Stimulated activated CD8-positive, alpha-beta memory T cell treated with anti-CD3 and anti-CD28 coated beads, Interleukin-15, amount 100 ng/mL, for 48 hours (primary cell): ENCODE measurements around the gene PLA2G6.

ENCODE experiments used
- DNase-seq, 2 donors: peaks; one replicate each; pipeline ENCODE4 v3.0.0-alpha.2; 2020; ENCODE audit warnings: low read depth in 2 of 2

Gene PLA2G6

DNA sequence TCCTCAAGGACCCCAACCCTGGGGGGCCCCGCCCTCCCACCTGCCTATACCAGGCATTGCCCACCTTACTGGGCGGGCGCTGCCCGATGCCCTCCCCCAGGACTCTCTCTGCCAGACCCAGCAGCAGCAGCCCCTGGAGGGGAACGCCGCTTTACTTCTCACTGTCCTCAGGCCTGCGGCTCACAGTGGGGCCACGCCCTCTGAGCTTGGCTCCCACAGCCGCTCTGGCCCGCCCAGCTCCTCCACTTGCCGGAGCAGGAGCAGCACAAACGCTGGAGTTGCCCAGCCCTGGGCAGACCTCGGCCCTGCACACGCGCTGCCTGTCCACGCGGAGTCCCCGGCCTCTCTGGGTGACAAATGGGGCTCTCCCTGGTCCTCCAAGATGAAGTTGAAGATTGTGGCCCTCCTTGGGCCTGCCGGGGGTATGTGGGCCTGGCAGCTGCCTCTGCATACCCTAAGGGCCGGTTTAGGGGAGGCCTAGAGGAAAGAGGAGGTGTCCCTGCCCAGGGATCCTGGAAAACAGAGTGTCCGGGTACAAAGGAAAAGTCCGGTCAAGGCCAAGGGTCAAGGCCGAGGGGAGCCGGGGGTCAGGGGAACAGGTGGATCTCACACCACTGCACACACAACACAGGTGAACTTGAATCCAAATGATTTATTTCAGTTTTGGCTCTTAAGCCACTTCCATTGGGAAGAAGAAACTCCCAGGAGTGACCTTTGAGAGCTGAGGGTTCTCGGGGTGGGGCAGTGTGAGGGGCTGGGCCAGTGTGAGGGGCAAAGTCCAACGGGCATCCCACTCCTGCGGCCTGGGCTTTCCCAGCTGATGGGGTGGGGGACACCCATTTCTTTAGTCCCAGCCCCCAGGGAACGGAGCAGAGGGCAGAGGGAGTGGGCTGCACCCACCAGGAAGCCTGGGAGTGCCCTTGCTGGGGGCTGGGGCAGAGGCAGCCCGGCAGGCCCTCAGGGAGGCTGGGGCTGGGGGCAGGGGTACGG lies 70.5 kb downstream of the PLA2G6 start:
- DNase-seq: no peak

DNA sequence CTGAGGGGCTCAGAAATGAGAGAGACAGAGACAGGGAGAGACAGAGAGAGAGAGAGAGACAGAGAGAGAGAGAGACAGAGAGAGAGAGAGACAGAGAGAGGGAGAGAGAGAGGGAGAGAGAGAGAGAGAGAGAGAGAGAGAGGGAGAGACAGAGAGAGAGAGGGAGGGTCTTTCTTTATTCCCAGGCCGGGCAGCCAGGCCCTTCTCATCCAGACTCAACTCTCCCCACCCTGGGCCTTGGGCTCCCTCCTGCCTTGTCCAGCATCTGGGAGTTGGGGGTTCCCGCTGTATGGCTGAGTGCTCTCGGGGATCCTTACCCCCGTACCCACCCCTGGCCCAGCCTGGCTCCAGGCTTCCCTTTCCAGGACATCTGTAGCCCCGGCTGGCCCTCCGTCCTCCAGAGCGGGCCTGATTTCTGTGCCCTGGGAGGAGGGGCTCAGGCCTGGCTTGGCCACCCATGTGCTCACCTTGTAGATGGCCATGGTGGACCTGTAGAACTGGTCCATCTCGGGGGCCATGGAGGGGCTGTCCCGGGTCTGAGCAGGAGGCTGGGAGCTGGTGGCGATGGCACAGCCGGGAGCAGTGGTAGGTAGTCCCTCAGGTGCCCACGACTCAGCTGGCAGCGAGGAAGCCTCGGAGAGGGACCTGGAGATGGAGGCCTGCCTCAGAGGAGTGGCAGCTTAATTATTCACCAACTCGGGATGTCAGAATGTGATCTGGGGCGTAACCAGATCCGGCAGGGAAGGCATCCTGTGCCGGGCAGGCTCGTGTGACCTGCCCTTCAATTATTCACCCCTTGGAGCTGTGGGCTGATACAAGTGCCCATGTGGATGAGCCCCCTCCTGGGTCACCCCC lies 71.4 kb downstream of the PLA2G6 start, which contains the start of gene BAIAP2L2:
BAIAP2L2 (minus strand) TSS at position 677 of the 855 bp plus-strand sequence; CDS start at position 518, 159 bp downstream.
- DNase-seq: no peak

DNA sequence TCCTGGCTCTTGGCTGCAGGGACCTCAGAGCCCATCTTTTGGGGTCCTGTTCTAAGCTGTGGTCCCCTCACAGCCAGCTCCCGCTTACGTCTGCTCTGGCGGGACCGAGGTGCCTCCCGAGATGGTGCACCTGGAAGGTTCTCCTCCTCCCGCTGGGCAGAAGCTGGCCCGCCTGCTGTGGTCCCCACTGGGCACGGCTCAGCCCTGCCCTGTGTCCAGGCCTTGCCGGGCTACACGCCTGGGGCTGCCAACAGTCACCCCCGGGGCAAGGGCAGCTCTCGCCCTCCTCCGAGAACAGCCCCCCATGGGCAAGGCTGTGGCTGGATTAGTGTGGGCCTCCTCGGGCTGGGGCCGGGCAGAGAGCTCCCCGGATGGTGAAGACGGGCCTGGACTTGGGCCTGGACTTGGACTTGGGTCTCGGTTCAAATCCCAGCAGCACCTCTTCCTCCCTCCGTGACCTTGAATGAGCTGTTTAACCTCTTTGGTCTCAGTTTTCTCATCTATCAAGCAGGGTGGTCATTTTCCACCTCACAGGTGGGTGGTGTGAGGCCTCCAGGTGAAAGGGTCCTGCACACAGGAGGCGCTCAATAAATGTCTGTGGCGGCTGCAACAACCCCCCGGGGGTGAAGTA lies 72.1 kb downstream of the PLA2G6 start:
- no peak for DNase-seq

DNA sequence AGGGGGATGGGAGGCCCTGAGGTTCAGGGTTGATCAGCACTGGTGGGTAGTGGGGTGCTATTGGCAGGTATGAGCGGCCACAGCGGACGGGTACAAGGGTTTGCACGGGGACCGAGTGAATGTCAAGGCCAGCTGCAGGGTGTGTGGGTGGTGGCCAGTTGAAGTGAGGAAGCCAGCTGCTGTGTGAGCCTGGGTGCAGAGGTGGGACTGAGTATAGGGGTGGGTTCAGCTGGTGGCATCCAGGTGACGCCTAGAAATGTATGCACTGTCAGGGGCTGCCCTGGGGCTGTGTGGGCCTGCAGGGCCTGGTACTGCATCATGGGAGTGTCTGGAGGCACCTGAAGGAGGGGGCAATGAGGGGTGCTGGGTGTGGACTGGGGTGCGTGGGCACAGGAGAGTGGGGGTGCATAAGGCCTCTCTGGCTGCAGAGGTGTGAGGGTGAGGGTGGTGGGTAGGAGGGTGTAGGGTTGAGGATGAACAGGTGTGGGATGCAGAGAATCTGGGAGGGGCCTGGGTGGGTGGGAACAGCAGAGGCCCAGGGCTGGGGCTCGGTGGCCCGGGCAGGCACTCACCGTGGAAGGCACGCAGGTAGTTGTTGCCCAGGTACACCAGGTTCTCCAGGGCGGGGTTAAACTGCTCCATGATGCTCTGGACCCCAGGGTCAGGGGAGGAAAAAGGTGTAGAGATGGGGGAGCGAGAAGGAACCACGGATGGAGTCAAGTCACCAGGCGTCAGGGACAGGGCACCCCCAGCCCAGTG lies 72.9 kb downstream of the PLA2G6 start:
- no peak for DNase-seq

DNA sequence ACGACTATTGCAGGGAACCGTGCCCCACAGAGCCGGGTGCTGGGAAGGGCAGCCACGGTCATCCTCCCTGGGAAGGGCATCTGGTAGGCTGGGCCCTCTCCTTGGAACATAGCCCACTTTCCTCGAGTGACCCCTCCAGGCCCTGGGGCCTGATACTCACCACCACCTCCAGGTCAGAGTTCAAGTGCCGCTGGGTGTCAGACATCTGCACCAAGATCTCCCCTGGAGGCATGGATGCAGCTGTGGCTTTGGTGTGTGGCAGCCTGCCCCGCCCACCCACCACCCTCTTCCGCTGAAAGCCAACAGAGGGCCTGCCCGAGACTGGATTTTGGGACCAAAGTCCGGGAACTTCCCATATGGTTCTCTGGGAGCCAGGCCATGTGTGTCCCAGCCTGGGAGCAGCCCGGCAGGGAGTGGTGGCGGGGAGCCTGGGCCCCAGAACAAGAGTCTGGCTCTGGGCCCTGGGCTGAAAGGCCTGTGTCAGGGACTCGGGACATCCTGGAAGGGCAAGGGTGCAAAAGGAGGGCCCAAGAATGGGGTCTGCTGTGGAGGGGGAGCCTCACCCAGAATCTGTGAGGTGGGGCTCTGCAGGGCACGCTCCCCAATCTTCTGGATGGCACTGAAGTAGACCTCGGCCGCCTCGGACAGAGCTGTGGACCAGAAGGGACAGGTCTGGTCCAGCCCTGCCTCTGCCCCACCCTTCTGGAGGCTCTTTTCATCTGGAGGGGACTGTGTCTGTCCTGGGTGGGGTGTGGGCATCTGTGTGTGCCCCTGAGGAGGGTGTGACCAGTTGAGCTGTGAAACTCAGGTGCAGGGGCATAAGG lies 73.7 kb downstream of the PLA2G6 start:
- no peak for DNase-seq

DNA sequence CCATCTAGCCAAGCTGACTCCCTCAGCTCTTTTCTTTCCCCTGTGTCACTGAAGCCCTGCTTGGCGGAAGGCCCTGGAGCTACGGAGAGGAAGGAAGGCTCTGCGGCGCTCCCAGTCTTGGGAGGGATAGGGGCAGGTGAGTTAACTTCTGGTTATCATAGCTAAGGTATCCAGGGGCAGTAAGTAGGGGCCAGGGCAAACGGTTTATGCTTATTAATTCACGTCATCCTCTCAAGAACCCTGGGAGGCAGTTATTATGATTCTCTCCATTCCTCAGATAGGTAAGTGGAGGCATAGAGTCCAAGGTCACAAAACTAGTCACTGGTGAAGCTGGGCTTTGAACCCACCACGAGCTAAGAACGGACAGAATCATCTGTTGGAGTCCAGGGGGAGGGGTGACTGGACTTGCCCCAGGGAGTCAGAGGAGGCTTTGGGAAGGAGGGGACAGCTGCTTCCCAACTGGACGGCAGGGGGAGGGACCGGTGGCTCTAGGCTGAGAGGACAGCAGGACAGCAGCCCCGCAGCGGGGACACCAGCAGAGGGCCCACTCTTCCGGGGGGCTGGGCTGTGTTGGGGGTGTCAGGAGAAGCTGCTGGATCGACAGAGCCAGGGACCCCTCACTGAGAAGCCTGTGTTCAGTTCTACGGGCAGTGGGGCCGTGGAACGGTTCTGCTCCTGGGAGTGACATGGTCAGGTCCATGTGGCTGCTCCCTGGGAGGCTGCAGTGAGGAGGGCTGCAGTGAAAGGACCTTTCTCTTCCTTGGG lies 74.6 kb downstream of the PLA2G6 start:
- DNase-seq: no peak

DNA sequence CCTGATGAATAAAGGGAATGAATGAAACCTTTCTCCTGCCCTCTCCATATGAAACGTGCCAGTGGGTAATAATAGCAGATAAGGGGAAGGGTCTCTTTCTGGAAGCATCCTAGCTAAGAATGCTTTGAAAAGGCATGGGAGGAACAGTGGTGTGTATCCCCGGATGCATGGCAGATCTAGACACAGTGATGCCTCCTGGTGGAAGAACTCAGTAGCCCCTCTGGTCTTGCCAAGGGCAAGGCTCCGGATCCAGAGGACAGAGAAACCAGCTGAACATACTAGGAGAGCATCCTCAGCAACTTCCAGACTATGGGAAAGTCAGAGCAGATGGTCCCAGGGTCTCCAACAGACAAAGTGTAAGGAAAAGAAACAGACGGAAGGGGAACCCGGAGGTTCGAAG lies 77.5 kb downstream of the PLA2G6 start:
- no peak for DNase-seq

DNA sequence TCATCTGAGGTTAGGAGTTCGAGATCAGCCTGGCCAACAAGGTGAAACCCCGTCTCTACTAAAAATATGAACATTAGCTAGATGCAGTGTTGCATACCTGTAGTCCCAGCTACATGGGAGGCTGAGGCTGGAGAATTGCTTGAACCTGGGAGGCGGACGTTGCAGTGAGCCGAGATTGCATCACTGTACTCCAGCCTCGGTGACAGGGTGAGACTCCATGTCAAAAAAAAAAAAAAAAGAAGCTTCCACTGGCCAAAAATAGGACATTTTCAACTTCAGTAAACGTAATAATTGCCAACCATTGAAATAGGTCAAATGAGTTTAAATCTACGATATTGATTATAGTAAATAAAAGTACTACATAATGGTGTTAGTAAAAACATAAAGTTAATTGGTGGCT lies 78.0 kb downstream of the PLA2G6 start:
- DNase-seq: no peak

DNA sequence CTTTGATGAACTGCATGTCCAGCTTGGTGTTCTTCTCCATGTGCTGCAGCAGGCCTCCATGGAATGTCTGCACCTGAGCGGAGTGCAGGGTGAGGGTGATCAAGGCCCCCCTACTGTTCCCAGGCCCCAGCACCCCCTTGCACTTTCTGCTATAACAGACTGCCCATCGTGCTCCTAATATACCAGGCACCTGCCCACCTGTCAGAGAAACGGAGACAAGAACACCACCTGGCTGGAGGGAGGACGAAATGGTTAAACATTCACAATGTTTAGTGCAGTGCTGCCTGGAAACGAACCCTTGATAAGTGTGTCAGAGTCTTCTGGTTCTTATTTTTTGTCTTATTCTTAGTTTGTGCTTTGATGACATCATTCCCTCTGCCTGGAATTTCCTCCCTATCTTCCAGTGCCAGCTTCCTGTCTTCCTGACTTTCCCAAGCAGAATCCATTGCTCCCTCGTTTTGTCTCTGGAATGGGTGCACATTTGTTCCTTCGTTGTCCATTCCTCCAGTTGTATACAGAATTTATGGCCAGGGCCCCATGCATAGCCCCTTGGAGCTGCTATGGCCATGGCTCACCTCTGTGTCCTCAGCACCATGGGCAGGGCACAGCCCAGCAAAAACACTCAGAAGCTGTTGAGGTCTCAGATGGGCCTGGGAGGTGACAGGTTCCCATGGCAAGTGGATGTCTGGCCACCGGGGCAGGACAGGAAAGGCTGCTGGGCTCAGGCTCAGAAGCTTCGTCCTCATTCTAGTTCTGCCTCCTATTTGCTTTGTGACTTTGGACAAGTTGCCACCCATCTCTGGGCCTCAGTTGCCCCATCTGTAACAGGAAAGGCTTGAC lies 83.0 kb downstream of the PLA2G6 start:
- DNase-seq: no peak

DNA sequence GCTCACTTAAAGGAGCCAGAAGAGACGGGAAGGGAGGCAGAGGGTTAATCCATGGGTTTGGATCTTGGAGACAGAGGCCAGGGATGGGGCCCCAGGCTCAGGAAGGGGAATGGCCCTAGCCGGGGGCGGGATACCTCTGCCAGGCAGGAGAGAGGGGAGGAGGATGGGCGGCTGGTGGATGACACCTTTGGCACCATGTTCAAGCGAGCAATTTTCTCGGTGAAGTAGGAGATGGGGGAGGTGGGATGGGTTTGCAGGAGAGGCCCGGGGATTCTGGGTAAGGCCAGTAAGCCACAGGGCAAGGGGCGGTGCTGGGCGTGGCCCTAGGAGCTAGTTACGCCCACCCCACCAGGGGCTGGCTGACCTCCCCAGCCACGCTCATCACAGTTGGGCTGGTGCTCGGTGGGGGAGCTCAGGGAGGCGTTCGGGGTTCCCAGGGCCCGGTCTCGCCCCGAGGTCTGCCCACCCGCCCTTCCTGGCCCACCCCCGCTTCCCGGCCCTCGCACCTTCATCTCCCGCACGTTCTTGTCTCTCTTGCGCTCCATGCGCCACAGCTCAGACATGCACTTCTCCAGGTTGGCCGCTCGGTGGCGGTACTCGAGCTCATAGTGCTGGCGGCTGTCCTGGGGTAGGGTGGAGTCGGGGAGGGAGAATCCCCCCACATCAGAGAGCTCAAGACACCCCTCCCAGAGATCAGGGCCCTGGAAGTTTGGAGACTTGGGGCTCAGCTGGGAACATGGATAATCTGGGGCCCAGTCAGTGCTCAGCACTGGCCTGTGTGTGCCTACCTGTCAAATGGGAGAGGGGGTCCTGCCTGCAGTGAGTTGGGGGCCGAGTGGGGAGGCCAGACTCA lies 83.8 kb downstream of the PLA2G6 start:
- no peak for DNase-seq

DNA sequence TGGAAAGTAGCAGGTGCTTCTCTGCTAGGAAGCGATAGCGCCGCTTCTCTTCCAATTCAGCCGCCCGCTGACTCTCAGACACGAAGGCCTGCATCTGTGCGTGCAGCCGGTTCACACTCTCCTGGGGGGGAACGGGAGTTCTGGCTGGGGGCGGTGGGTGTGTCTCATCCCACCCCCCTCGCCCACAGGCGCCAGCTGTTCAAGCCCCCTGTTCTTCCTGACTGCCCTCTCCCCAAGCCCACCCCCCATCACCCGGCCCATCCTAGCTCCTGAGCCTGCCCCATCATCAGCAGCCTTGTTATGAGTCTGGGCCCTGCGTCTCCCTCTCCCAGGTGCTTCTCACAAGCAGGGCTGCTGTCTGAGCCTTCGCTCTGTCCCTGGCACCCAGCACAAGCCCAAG lies 84.6 kb downstream of the PLA2G6 start:
- DNase-seq: no peak

DNA sequence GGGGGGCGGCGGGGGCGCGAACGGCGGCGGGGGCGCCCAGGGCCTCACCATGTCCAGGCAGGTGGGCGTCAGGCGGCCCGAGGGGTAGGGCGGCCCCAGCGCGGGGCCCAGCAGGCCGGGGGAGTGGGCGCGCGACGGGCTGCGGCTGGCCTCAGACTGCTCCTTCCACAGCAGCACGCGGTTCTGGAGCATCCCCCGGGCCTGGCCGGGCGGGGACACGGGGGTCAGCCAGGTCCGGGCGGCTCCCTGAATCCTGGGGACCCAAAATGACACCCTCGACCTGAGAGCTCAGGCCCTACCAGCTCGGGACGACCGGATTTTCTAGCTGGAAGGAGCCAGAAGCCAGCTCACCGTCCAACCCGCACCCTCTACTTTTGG lies 92.2 kb downstream of the PLA2G6 start:
- DNase-seq: no peak

DNA sequence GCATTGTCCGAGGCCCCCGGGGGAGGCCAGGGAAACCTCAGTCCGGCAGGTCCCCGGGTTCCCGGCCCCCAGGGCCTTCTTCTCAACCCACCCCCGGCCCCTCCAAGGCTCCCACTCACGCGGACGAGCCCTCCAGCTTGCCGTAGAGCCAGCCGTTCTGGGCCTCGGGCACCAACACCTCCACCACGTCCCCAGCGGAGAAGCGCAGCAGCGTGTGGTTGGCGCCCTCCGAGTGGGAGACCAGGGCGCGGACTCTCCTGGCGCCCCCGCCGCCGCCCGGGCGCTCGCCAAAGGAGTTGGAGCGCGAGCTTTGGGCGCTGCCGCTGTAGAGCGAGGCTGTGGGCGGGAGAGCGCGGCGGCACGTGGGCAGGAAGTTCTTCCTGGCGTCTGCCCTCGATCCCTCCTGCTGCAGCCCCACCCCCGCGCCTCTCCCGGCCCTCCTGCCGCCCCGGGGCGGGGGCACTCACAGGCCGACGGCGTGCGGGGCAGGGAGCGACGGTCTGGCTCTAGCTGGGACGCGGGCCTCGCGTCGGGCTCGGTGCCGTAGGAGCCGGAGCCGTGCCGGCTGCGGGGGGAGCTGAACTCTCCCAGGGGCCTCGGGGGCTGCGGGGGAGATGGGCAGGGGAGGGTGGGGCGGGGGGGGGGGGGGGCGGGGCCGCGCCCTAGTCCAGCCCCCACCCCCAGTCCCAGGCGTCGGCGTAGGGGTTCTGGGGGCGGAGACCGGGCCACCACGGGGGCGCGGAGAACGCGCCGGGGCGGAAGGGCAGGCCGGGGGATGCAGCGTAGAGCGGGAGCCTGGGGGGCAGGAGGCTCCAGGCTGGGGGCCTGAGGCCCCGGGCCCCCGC lies 92.8 kb downstream of the PLA2G6 start:
- DNase-seq: no peak

DNA sequence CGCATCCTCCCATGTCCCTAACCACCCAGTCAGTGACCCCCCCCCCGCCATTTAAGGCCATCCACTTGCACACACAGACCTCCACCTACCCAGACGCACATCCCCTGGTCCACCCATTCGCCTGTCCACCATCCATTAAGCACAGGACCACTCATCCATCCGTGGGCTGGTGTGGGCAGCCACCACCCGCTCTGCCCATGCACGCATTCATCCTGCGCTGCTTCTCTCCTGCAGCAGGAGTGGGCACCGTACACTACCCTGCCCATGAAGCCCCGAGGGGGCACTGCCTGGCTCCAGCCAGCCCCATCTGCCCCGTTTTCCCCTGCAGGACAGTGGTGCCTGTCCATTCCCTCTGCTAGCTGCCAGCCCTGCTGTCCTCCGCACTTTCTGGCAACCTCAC lies 93.8 kb downstream of the PLA2G6 start:
- no peak for DNase-seq

DNA sequence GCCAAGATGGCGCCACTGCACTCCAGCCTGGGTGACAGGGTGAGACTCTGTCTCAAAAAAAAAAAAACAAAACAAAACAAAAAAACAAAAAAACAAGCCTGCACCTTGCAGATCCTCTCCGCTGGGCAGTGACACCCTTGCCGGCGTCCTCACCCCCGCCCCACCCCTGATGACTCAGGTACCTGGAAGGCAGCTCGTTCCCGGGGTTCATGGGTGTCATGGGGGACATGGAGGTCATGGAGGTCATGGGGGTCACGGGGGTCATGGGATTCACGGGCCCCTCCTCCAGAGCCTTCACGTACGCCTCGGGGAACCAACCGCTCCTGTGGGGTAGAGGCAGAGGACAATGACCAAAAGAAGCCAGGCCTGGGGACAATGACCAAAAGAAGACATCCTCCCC lies 94.7 kb downstream of the PLA2G6 start:
- DNase-seq: no peak

DNA sequence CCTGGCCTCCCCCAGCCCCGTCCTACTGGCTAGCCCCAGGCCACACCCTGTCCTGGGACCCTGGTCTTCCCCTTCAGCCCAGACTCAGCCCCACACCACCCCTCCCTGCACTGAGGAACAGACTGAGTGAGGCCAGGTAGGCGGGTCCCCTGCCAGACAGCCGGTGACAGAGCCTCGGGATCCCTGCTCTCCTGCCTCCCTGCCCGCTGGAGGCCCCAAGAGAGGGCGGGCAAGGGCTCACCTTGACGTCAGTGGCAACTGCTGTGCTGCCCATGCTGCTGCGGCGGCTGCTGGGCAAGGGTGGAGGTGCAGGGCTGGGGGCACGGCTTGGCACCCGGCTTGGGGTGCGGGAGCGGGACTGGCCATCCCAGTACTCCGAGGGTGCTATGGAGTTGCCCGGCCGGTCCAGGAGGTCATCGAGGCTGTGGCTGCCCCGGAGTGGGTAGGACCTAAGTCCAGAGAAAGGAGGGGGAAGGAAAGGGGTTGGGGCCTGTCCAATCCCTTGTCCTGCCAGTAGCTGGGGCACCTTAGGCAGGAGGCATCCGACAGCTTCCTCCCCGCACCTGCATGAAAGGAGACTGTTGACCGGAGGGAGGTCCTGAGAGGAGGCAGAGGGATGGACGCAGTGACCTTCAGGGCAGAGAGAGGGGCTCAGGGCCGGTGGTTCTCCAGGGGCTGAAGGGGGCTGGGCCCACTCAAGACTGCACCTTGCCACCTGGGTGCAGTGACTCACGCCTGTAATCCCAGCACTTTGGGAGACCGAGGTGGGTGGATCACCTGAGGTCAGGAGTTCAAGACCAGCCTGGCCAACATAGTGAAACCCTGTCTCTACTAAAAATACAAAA lies 95.4 kb downstream of the PLA2G6 start:
- no peak for DNase-seq
